Amygdala (tissue), 56 donors: ENCODE measurements around the gene PRDM5.
A peak's percentile ranks its signal among the peaks of the same experiment; 100 is the strongest.

ENCODE experiments used
- DNase-seq, 56 donors: peaks; one replicate each; lab custom pipeline; 2025; lab: John Stamatoyannopoulos, UW

Gene PRDM5

DNA sequence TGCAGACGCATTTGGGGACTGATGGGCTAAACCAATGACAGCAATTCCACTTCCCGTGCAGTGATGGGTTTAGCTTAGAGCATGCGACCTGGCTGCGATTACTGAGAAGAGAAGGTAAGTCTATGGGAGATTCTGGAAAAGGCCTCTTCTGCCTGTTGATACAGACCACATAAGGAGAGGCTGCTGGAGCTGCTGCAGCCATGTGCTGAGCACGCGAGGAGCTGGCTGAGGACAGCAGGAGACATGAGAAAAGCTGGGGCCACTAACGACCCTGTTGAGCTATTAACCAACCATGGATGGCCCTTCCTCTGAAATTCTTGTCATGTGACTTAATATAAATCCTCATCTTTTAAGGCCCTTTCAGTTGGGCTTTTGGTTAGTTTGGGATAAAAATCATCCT is 199.9 kb downstream of the PRDM5 start:
- no peak for DNase-seq

GRCh38 chr4:120720354-120720934 is 202.1 kb downstream of the PRDM5 start:
- no peak for DNase-seq

GRCh38 chr4:120718979-120719566 is 203.5 kb downstream of the PRDM5 start:
- DNase-seq: no peak

DNA sequence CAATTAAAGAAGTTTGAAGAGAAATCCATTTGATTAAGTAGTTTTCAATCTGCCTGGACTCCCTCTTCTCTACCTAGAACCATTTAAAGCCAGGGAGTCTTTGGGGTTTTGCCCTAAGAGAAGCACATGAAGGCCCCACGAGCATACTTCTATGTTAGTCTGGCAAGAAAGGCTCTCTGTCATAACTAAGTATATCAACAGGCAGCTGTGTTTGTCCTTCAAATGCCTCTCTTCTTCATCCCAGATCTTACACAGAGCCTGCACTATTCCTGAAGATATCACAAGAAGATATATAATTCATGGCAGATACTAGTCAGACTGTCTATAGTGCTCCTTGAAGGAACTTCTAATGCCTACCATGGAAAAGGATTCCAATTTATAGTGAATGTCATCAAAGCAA is 206.2 kb downstream of the PRDM5 start:
- no peak for DNase-seq

GRCh38 chr4:120714417-120715010 is 208.0 kb downstream of the PRDM5 start:
- DNase-seq: no peak

- no peak for DNase-seq
Measured at GRCh38 chr4:120709991-120710390, 212.5 kb downstream of the PRDM5 start.

- no peak for DNase-seq
Measured at GRCh38 chr4:120704538-120704937, 218.0 kb downstream of the PRDM5 start.

DNA sequence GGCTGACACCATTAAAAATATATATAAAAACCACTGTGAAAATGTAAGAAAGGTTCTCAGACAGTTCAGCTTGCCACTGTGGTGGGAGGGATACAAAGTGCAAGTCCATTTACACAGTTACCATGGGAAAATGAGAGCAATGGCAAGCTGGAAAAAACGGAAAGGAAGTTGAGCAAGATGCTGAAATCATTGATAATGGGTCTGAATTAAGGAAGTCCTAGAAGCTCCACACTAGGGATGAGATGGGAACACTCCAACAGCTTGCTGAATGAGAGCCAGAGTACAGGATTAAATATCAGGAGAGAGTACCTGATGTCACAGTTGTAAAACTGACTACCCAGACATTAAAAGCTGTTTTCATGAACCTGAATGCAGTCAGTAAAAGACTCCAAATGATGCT is 218.6 kb downstream of the PRDM5 start:
- no peak for DNase-seq

DNA sequence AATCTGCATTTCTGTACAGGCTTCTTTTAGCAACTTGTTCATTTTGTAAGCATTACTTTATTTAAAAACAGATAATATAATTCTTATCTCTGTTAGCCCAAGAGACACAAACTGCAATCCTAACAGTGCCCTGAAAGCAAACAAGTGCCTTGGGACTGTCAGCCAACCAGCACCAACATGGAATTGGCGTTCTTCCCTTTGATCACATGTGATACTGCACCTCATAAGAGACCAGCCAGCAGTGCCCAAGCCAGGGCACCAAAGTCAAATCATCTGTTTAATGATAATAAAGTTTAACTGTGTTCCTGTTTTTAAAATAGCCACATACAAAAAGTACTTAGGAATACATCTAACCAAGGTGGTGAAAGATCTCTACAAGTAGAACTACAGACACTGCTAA is 223.2 kb downstream of the PRDM5 start:
- DNase-seq: no peak

GRCh38 chr4:120694973-120695372 is 227.6 kb downstream of the PRDM5 start:
- peak in 1 of 56 donors; percentile 7 for DNase-seq

DNA sequence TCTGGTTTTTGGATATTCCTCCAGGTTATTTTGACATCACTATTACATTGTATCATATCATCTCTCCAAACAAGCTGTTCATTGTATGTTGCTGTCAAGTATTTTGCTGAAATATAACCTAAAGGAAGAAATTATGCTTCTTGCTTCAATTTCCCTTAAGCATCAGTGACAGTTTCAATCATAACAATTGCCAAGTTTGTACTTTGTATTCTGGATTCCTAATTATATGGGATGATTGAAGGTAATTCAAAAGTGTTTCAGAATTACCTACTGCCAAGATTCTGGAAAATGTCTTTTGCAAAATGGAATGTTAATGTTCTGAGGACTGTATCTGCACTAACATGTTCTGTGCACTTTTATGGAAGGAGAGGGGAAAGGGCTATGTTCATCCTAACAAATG is 228.7 kb downstream of the PRDM5 start:
- no peak for DNase-seq

DNA sequence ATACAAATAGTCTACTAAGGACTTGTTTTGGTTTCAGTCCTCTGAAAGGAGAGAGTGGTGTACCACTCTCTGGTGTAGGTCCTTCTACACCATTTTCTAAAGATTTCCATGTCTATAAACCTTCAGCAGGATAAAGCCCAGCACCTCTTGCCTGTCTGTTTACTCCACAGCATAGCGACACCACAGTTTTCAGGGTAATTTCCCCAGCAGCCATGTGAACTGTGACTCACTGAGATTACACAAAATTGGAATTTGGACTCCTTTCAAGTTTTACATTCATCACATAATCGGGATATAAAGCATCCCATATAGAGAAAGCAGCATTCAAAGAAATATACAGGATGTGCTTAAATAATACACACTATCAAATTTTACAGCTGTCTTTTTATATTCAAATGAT is 229.6 kb downstream of the PRDM5 start:
- no peak for DNase-seq

GRCh38 chr4:120691536-120691935 is 231.0 kb downstream of the PRDM5 start:
- no peak for DNase-seq

- DNase-seq: no peak
Measured at GRCh38 chr4:120691106-120691505, 231.4 kb downstream of the PRDM5 start.

GRCh38 chr4:120688791-120689190 is 233.7 kb downstream of the PRDM5 start:
- no peak for DNase-seq

GRCh38 chr4:120685756-120686278 is 236.7 kb downstream of the PRDM5 start:
- no peak for DNase-seq

- no peak for DNase-seq
Measured at GRCh38 chr4:120683897-120684540, 238.5 kb downstream of the PRDM5 start.

DNA sequence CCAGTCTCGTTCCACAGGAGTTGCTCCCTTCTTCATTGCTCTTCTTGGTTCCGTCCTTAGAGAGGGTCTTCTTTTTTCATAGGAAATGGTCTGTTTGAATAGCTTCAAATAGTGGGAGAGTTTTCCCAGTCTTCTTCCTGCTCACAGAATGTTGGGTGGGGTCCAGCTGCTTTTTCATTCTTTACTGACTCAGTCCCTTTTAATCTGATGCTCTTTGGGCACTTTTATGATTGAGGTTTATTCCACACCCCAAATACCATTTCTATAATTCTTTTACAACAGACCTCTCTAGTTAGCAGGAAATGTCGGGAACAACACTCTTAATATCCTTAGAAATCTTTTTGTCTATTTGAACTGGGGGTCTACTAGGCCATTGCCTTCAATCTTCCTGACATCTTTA is 239.5 kb downstream of the PRDM5 start:
- DNase-seq: no peak

DNA sequence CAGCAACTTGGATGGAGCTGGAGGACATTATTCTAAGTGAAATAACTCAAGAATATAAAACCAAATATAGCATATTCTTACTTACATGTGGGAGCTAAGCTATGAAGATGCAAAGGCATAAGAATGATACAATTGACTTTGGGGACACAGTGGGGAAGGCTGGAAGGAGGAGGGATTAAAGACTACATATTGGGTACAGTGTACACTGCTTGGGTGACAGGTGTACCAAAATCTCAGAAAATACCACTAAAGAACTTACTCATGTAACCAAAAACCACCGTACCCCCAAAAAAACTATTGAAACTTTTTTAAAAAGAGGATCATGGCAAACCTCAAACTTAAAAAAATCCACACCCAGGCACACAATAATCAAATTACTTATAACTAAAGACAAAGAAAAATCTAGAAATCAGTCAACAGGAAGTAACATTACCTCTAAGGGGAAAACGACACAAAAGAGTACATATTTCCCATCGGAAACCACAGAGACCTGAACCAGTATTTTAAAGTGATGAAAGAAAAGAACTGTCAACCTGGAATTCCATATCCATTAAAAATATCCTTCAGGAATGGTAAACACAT is 241.8 kb downstream of the PRDM5 start:
- DNase-seq: no peak

- DNase-seq: no peak
Measured at GRCh38 chr4:120673696-120674095, 248.8 kb downstream of the PRDM5 start.

- no peak for DNase-seq
Measured at GRCh38 chr4:120672558-120673147, 249.9 kb downstream of the PRDM5 start.
